Epidermal melanocyte (primary cell): Measurements from ENCODE around the gene MT3.
"Not testable (repeated sequence)": the region's sequence is repeated elsewhere in the genome, so short reads cannot be mapped to it uniquely, and the experiment has no call there.

Source experiments
- DNase-seq: peaks from one replicate; pipeline ENCODE4 v3.0.0; 2011; ENCODE audit warnings: low spot score; ENCODE audit not compliant: insufficient read length

MT3 gene

DNA sequence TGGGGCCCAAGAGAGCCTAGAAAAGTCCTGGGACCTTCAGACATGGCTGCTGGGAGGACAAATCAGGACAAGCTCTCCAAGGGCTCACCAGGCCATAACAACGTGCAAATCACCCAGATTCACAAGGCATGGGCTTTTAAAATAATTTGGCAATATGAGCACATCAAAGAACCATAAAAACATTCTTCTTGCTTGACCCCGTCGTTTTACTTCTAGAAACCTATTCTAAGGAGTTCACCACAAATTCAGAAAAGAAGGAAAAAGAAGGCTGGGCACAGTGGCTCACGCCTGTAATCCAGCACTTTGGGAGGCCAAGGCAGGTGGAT lies 12.1 kb upstream of the MT3 start:
- DNase-seq, result no peak

GRCh38 chr16:56580391-56581048 lies 8.8 kb upstream of the MT3 start:
- DNase-seq, result no peak

- not testable (repeated sequence) for DNase-seq
These were observed 6.4 kb upstream of the MT3 start for GRCh38 chr16:56582911-56583310.

- DNase-seq, result no peak
These were observed 5.8 kb upstream of the MT3 start for GRCh38 chr16:56583351-56584168.

DNA sequence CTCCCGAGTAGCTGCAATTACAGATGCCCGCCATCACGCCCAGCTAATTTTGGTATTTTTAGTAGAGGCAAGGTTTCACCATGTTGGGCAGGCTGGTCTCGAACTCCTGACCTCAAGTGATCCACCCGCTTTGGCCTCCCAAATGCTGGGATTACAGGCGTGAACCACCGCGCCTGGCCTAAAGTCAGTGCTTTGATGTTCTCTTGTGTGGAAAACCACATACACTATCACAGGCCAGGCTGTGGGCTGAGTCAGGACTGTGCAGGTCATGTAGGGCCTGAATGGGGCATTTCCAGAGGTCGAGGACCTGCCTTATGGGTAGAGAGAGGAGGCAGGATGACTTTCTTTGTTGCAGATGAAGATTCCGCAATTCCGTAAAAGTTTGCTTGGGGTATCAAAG lies 5.1 kb upstream of the MT3 start:
- DNase-seq, result no peak

- no peak for DNase-seq
These were observed 567 bp upstream of the MT3 start for GRCh38 chr16:56588781-56589140.

- DNase-seq, result no peak
These were observed 2.2 kb downstream of the MT3 start for GRCh38 chr16:56591377-56592060.

DNA sequence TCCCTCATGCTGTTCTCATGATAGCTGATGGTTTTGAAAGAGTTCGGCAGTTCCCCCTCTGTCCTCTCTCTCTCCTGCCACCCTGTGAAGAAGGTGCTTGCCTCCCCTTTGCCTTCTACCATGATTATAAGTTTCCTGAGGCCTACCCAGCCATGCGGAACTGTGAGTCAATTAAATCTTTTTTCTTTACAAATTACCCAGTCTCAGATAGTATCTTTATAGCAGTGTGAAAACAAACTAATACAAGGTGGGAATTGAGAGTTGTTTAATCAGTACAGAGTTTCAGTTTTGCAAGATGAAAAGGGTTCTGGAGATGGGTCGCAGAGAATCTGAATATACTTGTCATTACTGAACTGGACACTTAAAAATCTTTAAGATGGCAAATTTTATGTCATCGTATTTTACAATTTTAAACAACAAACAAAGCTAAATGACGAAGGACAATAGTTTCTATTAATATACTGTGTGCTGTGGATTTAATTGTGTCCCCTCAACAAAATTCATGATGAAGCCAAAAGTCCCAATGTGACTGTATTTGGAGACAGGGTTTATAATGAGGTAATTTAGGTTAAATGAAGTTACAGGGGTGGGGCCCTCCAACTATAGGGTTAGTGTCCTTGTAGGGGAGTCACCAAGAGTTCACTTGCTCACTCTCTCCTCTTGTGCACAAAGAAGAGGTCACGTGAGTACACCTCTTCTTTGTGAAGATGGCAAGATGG lies 4.4 kb downstream of the MT3 start:
- DNase-seq, result no peak

DNA sequence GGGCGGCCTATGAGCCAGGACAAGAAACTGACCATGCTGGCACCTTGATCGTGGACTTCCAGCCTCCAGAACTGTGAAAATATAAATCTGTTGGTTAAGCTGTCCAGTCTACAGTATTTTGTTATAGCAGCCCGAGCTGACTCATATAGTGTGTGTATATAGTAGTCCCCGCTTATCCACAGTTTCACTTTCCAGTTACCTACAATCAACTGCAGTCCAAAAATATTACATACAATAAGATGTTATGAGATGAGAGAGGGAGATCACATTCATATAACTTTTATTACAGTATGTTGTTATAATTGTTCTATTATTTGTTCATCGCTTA lies 4.9 kb downstream of the MT3 start:
- DNase-seq, result no peak

GRCh38 chr16:56600398-56600999 lies 11.2 kb downstream of the MT3 start:
- no peak for DNase-seq

- no peak for DNase-seq
These were observed 12.0 kb downstream of the MT3 start for GRCh38 chr16:56601325-56601724.

GRCh38 chr16:56603589-56603988 lies 14.3 kb downstream of the MT3 start:
- no peak for DNase-seq

- no peak for DNase-seq
These were observed 15.6 kb downstream of the MT3 start for GRCh38 chr16:56604966-56605365.

DNA sequence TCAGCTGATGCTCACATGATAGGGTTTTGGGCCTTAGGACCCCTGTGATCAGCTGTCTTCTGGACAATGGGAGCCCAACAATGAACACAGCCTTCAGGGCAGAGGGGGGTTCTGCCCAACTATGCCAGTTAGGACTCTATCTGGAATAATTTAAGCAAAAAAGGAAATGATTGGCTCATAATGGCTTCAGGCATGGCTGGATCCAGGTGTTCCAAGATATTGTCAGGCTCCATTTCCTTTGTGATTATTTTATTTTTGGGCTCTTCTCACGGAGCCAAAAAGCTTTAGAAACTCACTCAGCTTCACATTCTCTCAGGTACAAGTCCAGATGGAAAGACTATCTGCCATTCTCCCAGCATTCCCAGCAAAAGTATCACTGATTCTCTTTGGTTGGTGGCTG lies 16.1 kb downstream of the MT3 start:
- no peak for DNase-seq

DNA sequence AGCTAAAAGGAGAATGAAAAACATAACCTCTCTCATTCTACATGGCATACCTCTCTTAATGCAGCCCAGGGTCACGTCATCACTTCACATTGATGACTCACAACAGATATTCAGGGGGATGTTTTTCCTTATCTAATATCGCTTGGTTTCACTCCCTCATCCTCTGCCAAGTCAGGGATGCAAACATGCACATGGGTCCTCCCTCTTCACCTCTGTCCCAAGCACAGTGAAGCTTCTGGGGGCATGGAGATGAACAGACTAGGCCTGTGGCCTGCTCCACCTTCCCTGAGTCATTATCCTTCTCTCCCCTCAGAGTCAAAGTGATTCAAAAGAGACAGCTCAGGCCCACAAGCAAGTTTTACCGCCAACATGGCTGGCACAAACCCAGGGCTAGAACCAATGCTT lies 16.7 kb downstream of the MT3 start:
- no peak for DNase-seq

GRCh38 chr16:56606476-56607108 lies 17.3 kb downstream of the MT3 start:
- DNase-seq, result no peak

DNA sequence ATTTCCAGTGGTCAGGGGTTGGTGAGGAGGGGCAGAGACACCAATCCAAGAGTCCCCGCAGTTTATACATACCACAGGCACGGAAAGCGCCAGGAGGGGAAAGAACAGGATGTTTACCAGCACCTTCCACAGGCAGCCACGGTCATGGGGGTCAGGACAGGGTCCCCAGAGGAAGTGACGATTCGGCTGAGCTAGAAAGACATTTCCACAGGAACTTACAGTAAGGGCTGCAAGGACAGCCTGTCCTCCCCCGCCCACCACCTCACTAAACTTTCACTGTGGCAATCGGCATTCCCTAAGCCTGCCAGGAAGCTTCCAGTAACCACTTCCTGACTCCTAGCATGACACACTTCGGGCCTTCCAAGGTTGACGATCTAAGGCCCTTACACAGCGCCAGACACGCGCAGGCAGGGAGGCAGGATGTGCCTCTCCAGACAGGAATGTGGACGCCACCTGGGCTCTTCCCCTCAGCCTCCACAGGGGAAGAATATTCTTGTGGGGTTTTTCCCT lies 17.8 kb downstream of the MT3 start:
- peak; percentile 54 for DNase-seq

DNA sequence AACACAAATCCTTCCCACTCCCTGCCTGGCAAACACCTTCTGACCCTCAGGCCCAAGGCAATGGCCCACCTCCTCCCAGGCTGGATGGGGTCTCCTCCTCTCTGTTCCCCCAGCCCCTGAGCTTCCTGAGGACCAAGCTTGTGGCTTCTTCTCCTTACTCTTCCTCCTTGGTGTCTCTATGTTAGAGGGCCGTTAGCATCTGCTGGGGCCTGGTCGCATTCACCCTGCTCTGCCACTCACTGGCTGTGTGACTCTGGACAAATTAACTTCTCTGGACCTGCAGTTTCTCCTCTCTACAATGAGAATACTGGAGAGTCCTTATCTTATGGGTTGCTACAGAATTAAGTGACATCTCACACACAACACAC lies 18.3 kb downstream of the MT3 start:
- no peak for DNase-seq

GRCh38 chr16:56608043-56608875 lies 18.9 kb downstream of the MT3 start, which contains the start of gene MT2A:
Gene MT2A, plus strand, starts transcription at chr16:56608584. Its CDS starts 72 bp downstream, at chr16:56608656.
- DNase-seq, result peak; percentile 85

- DNase-seq, result no peak
These were observed 19.6 kb downstream of the MT3 start for GRCh38 chr16:56608876-56609462.
